Measurements from ENCODE around the gene PTPRT.

DNA sequence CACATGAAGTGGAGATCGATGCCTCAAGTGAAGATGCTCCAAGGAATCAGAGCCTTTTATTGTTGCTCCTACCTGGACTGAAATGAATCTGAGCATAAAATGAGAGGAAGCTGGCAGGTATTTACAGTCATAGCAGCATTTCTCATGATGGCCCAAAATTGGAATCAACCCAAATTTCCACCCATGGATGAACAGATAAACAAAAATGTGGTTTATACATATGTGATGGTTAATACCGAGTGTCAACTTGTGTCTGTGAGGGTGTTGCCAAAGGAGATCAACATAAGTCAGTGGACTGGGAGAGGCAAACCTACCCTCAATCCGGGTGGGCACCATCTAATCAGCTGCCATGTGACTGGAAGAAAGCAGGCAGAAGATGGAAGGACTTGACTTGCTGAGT lies 178.2 kb downstream of the PTPRT start:
- TF ChIP-seq POLR2A (IDR thresholded peaks at IDR 0.05) (no peak), CTCF (IDR thresholded peaks at IDR 0.05) (no peak)

All from uterus (tissue), 2 donors.